OCI-LY7 (cell line): ENCODE measurements around the gene OR2B2. TPM values are rescaled to one million over a fixed set of nuclear protein-coding genes. Genes with fewer than 3 reads are reported as not detected.

ENCODE experiments used
- BruUV-seq: library from RNA; stranded (reverse); fragments of 400-500 nt; replicated peaks from 2 replicates; lab custom pipeline; 2021; lab: Mats Ljungman, UMichigan
- CTCF ChIA-PET: fragments of 300-600 bp; sonication (Branson Sonifier 250); formaldehyde crosslinking; loops from one replicate; lab custom pipeline; 2022; ENCODE audit warnings: antibody characterized with exemption; ENCODE audit not compliant: unreplicated experiment; lab: Charles Lee
- POLR2A ChIA-PET: fragments of 300-600 bp; sonication (Branson Sonifier 250); formaldehyde crosslinking; loops from one replicate; lab custom pipeline; 2022; ENCODE audit warnings: antibody characterized with exemption; lab: Charles Lee
- DNase-seq: peaks from one replicate; pipeline ENCODE4 v3.0.0-alpha.2; 2015; ENCODE audit warnings: low spot score
- H2AFZ ChIP-seq: fragments of 200-600 bp; sonication (generic), shearing (Covaris generic); 2 replicates; pipeline ENCODE4 v1.6.1; 2014; ENCODE audit warnings: mild to moderate bottlenecking, antibody characterized with exemption, low read length, moderate library complexity
- H3K27ac ChIP-seq: fragments of 200-600 bp; sonication (generic); 2 replicates; pipeline ENCODE4 v1.5.1; 2014; ENCODE audit warnings: mixed run types, low read depth, mild to moderate bottlenecking, moderate library complexity, low read length, inconsistent platforms; ENCODE audit not compliant: poor library complexity, severe bottlenecking
- H3K36me3 ChIP-seq: fragments of 200-600 bp; sonication (generic); 2 replicates; pipeline ENCODE4 v1.6.1; 2014; ENCODE audit warnings: mild to moderate bottlenecking, antibody characterized with exemption, low read length, moderate library complexity, mixed read lengths; ENCODE audit not compliant: insufficient read depth
- H3K4me1 ChIP-seq: fragments of 200-600 bp; sonication (generic); 2 replicates; pipeline ENCODE4 v1.5.1; 2014; ENCODE audit warnings: mild to moderate bottlenecking, low read length; ENCODE audit not compliant: insufficient read depth, poor library complexity, severe bottlenecking
- H3K4me2 ChIP-seq: fragments of 200-600 bp; sonication (generic); 2 replicates; pipeline ENCODE4 v1.6.1; 2014; ENCODE audit warnings: mild to moderate bottlenecking, low read length
- H3K4me3 ChIP-seq: fragments of 200-600 bp; sonication (generic); 2 replicates; pipeline ENCODE4 v1.5.1; 2014; ENCODE audit warnings: mild to moderate bottlenecking, low read depth, low read length; ENCODE audit not compliant: poor library complexity, severe bottlenecking
- H3K79me2 ChIP-seq: fragments of 200-600 bp; sonication (generic); 2 replicates; pipeline ENCODE4 v1.6.1; 2016; ENCODE audit warnings: low read depth, mild to moderate bottlenecking, low read length, moderate library complexity, mixed read lengths; ENCODE audit not compliant: insufficient read depth
- H3K9me2 ChIP-seq: fragments of 200-600 bp; sonication (generic); 2 replicates; pipeline ENCODE4 v1.6.1; 2016; ENCODE audit warnings: mild to moderate bottlenecking, low read length, mixed read lengths; ENCODE audit not compliant: insufficient read depth
- H3K9me3 ChIP-seq: fragments of 200-600 bp; sonication (generic); 2 replicates; pipeline ENCODE4 v1.6.1; 2014; ENCODE audit warnings: mild to moderate bottlenecking, mixed run types, low read length, mixed read lengths
- H4K20me1 ChIP-seq: fragments of 200-600 bp; sonication (generic); 2 replicates; pipeline ENCODE4 v1.6.1; 2014; ENCODE audit warnings: mild to moderate bottlenecking, antibody characterized with exemption, low read length, moderate library complexity, mixed read lengths; ENCODE audit not compliant: insufficient read depth
- EZH2phosphoT487 ChIP-seq: fragments of 200-600 bp; sonication (generic); IDR thresholded peaks from 2 replicates; pipeline ENCODE4 v1.6.1; 2018; ENCODE audit warnings: low read depth, borderline replicate concordance, mild to moderate bottlenecking, mixed run types, antibody characterized with exemption, low read length, moderate library complexity, mixed read lengths
- intact Hi-C: fragments of 100-400 bp; cut with micrococcal nuclease; formaldehyde crosslinking; loops from one replicate; pipeline ENCODE4 v1.10.0; 2022; ENCODE audit not compliant: unreplicated experiment
- total RNA-seq, 2 experiments: library from RNA; depleted of rRNA in 1 of 2; stranded (reverse); fragments of >200 nt in 1 of 2; shearing (Covaris generic) in 1 of 2; gene quantifications; 2 replicates each; pipeline ENCODE4 v1.2.3, GENCODE V29; 2014 to 2022
- TF ChIP-seq, protein P1 (sequence below): fragments of 200-600 bp; sonication (generic); conservative IDR thresholded peaks from 2 replicates; pipeline ENCODE4 v1.5.1; 2014; ENCODE audit warnings: mild to moderate bottlenecking, antibody characterized with exemption, low read length, moderate library complexity, mixed read lengths

The OR2B2 gene
- total RNA-seq, 2 experiments from 2014 or later, result not detected

DNA sequence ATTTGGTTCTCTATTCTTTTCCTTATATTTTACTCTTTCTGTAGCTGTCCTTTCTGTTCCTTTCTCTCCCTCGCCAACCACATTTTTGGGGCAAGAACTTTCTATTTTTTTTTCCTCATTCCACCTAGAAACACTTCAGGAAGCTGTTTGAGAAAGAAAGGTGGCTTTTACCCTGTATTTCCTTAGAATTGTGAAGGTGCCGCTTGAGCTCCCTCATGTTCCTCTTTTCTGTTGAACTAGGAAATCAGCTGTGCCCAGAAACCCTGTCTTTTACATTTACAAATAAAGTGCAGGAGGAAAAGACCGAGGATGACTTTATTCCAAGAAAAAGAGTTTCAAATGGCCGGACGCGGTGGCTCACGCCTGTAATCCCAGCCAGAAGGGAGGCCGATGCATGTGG is 38.2 kb downstream of the OR2B2 start:
- H3K27ac ChIP-seq, result peak overlapping the region; percentile 99
- TF ChIP-seq, protein P1, sequence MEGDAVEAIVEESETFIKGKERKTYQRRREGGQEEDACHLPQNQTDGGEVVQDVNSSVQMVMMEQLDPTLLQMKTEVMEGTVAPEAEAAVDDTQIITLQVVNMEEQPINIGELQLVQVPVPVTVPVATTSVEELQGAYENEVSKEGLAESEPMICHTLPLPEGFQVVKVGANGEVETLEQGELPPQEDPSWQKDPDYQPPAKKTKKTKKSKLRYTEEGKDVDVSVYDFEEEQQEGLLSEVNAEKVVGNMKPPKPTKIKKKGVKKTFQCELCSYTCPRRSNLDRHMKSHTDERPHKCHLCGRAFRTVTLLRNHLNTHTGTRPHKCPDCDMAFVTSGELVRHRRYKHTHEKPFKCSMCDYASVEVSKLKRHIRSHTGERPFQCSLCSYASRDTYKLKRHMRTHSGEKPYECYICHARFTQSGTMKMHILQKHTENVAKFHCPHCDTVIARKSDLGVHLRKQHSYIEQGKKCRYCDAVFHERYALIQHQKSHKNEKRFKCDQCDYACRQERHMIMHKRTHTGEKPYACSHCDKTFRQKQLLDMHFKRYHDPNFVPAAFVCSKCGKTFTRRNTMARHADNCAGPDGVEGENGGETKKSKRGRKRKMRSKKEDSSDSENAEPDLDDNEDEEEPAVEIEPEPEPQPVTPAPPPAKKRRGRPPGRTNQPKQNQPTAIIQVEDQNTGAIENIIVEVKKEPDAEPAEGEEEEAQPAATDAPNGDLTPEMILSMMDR, result no peak; the same call in 1 of the 2 replicates
- no peak for TF ChIP-seq EZH2phosphoT487
- peak overlapping the region; percentile 15; the same call in 1 of the 2 replicates for H2AFZ ChIP-seq

DNA sequence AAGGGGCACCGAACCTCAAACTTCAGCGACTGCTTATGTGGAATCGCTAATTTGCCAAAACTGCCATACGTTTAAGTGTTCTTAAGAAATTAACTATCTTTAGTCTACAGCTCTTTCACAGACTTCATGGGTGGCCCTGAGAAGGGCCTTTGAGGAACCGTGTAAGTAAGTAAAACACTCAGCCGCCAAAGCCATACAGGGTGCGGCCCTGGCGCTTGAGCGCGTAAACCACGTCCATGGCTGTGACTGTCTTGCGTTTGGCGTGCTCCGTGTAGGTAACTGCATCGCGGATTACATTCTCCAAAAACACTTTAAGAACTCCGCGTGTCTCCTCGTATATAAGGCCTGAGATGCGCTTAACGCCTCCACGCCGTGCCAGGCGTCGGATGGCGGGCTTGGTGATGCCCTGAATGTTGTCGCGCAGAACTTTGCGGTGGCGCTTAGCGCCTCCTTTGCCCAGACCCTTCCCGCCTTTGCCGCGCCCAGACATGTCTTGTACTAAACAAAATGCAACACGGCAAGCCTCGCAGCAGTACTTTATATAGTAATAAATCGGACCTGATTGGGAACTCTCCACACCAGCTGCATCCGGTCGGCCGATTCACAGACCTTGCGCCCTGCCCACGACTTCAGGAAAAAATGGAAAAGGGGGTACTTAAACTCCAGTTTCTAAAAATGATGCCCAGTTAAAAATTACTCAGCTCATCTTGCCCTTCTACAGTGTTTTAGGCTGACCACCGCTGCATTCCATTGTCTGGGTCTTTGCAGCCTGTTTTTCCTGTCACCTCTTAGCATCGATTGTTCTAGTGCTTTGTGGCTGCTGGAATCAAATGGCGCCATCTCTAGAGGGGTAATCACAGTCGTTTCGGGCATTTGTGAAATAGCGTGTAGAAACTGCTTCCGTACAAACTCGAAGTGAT is 38.9 kb downstream of the OR2B2 start:
- no peaks in the 10 kb centered on the region for H3K79me2 ChIP-seq
- H3K9me2 ChIP-seq, result no peaks in the 10 kb centered on the region
- H3K4me1 ChIP-seq, result peaks cover 63% of the 10 kb centered on the region
- H2AFZ ChIP-seq, result peak overlapping the region; percentile 15; the same call in 1 of the 2 replicates
- H3K36me3 ChIP-seq, result no peaks in the 10 kb centered on the region
- no TSS peak for BruUV-seq
- TF ChIP-seq, protein P1, result peak; percentile 43; the same call in 1 of the 2 replicates
- TF ChIP-seq EZH2phosphoT487, result no peak
- peak overlapping the region; percentile 99 for H3K27ac ChIP-seq
- DNase-seq, result peak; percentile 87
- no peaks in the 10 kb centered on the region for H3K9me3 ChIP-seq
- peak overlapping the region; percentile 97 for H3K4me2 ChIP-seq
- H4K20me1 ChIP-seq, result no peaks in the 10 kb centered on the region
- POLR2A ChIA-PET, result interaction anchor here (0.5 to 27.1 kb wide), 31 partner anchors 9 to 1847 kb away, joined by 3 to 1237 read pairs (median 6); partner anchors contain the start of gene ZKSCAN8
- H3K4me3 ChIP-seq, result peak overlapping the region; percentile 69
- intact Hi-C loops, result loop anchor here (1.0 to 5.0 kb wide), 4 partner anchors 17 to 1656 kb away; a partner anchor contains a TSS
- CTCF ChIA-PET, result no interaction called here

More for the DNA sequence above, 38.2 kb downstream of the OR2B2 start:
- H3K4me1 ChIP-seq, result peaks cover 56% of the 10 kb centered on the region
- peak overlapping the region; percentile 97 for H3K4me2 ChIP-seq
- no peaks in the 10 kb centered on the region for H3K36me3 ChIP-seq
- H3K79me2 ChIP-seq, result no peaks in the 10 kb centered on the region
- peak overlapping the region; percentile 69 for H3K4me3 ChIP-seq
- ChIA-PET POLR2A (interaction anchor here (0.5 to 27.1 kb wide), 21 partner anchors 8 to 1848 kb away, joined by 3 to 1237 read pairs (median 6); partner anchors contain the start of gene ZKSCAN8), CTCF (no interaction called here)
- DNase-seq, result peak; percentile 50
- intact Hi-C loops, result loop anchor here (5.0 kb wide), 1 partner anchor 1657 kb away; a partner anchor contains a TSS
- H3K9me2 ChIP-seq, result no peaks in the 10 kb centered on the region
- H4K20me1 ChIP-seq, result no peaks in the 10 kb centered on the region
- no peaks in the 10 kb centered on the region for H3K9me3 ChIP-seq
- no TSS peak for BruUV-seq
